Measurements from ENCODE around the gene PATE4.

Gene PATE4

DNA sequence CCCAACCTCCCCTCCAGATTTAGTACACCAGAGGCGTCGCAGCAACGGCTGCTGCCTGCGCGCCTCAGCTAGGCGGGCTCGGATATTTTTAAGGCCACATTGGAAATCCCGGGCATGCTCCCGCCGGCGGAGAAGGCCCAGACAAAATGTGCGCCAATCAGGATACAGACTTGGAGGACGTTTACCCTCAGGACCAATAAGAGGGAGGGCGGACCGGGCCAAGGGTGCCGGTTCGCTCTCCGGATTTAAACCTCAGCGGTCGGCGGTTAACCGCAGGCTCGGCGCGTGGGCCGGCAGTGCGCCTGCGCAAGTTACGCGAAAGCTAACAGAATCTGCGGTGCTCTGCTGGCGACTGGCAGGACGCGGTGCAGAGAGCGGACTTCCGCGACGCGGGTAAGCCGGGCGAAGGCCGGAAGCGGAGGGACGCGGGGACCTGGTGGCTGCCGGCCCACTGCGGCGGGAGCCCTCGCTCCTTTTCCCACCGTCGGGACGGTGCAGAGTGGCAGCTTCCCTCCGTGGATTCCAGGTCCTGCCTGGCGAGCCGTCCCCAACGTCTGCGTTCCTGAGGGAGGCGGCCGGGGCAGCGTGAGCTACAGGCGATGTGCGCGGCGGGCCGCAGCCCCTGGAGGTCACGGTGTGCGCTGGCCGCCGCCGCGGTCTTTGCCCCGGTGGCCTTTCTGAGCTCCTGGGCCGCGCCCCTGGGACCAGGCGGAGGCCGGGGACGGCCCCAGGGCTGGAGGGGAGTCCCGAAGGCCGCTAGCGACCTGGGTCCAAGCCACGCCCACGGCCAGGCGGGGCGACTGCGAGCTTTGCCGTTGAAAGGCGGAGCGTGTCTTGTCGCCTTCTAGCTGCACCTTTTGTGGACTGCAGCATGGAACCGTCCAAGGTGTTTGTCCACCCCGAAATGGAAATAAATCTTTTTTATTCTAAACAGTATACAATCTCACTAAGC, 54.5 kb downstream of the PATE4 start, which contains the start of gene HYLS1:
Gene HYLS1, plus strand, starts transcription at position 296 of the 952 bp plus-strand sequence. CDS start 11,701 bp downstream, outside the sequence.
- Histone ChIP-seq H3K36me3 (ENCODE audit: insufficient read depth, insufficient read length, low read length) (peaks cover 15% of the 10 kb centered on the region), H3K4me1 (ENCODE audit: insufficient read depth, insufficient read length) (no peaks in the 10 kb centered on the region), H3K4me3 (ENCODE audit: insufficient read length, low read depth) (peak within 1 kb of the TSS; percentile 84), H3K27me3 (ENCODE audit: insufficient read depth, insufficient read length) (no peaks in the 10 kb centered on the region), H3K9ac (ENCODE audit: insufficient read length, low read depth) (peak within 1 kb of the TSS; percentile 95), H3K9me3 (ENCODE audit: insufficient read depth, low read length) (no peaks in the 10 kb centered on the region; the same call in 1 of the 2 replicates)
- DNase-seq (ENCODE audit: low read depth, low spot score) = peak; percentile 92
- TF ChIP-seq SUZ12 (IDR thresholded peaks at IDR 0.05; ENCODE audit: extremely low read depth, insufficient read depth, insufficient read length) (no peak), YY1 (IDR thresholded peaks at IDR 0.05; ENCODE audit: insufficient read depth, insufficient read length) (no peak), ZNF274 (IDR thresholded peaks at IDR 0.05; ENCODE audit: low read depth, low read length) (no peak)

Measured in NT2/D1 (cell line).